T-helper 9 cell (primary cell): ENCODE measurements around the gene ZNHIT1.

Experiments
- DNase-seq: peaks from one replicate; pipeline ENCODE4 v3.0.0-alpha.2; 2020
- total RNA-seq, 2 donors: gene quantifications; one replicate each; lab custom pipeline; 2026; lab: John Stamatoyannopoulos, UW

ZNHIT1 gene
- total RNA-seq = 32.6 to 48.7 reads per million in 2 donors

GRCh38 chr7:101217388-101218235 is at the start of gene ZNHIT1, which contains the start of gene PLOD3:
TSS of gene ZNHIT1 (plus strand) at chr7:101218165. CDS start at chr7:101218196, 31 bp downstream.
TSS of gene PLOD3 (minus strand) at chr7:101217581. CDS start at chr7:101217274, 307 bp downstream.
- DNase-seq = peak; percentile 92

GRCh38 chr7:101168412-101169049 is 49.4 kb upstream of the ZNHIT1 start:
- no peak for DNase-seq

GRCh38 chr7:101169110-101169837 is 48.7 kb upstream of the ZNHIT1 start:
- no peak for DNase-seq

- DNase-seq = peak; percentile 78
Measured at GRCh38 chr7:101169838-101170551, 48.0 kb upstream of the ZNHIT1 start.

GRCh38 chr7:101170617-101171441 is 47.1 kb upstream of the ZNHIT1 start:
- DNase-seq = no peak

GRCh38 chr7:101171442-101171837 is 46.5 kb upstream of the ZNHIT1 start:
- no peak for DNase-seq

- no peak for DNase-seq
Measured at GRCh38 chr7:101172005-101172853, 45.7 kb upstream of the ZNHIT1 start.

GRCh38 chr7:101172854-101173751 is 44.9 kb upstream of the ZNHIT1 start:
- DNase-seq = no peak

- peak; percentile 48 for DNase-seq
Measured at GRCh38 chr7:101173752-101174244, 44.2 kb upstream of the ZNHIT1 start.

GRCh38 chr7:101174322-101174854 is 43.6 kb upstream of the ZNHIT1 start:
- no peak for DNase-seq

GRCh38 chr7:101175664-101176063 is 42.3 kb upstream of the ZNHIT1 start:
- no peak for DNase-seq

- DNase-seq = no peak
Measured at GRCh38 chr7:101177644-101178043, 40.3 kb upstream of the ZNHIT1 start.

- no peak for DNase-seq
Measured at GRCh38 chr7:101179117-101179516, 38.8 kb upstream of the ZNHIT1 start.

- DNase-seq = no peak
Measured at GRCh38 chr7:101179713-101180112, 38.3 kb upstream of the ZNHIT1 start.

GRCh38 chr7:101180130-101180755 is 37.7 kb upstream of the ZNHIT1 start, which contains the start of gene NAT16:
TSS of gene NAT16 (minus strand) at chr7:101180293. CDS start at chr7:101174807, 5,486 bp downstream.
- DNase-seq = no peak

GRCh38 chr7:101185258-101185839 is 32.6 kb upstream of the ZNHIT1 start:
- DNase-seq = no peak

GRCh38 chr7:101186194-101186593 is 31.8 kb upstream of the ZNHIT1 start:
- DNase-seq = no peak

GRCh38 chr7:101186844-101187428 is 31.0 kb upstream of the ZNHIT1 start:
- DNase-seq = no peak
